SH-SY5Y (cell line): ENCODE results near the gene IFNAR1.

ENCODE experiments used
- GATA2 ChIP-seq: IDR thresholded peaks from 2 replicates; pipeline ENCODE4 v1.6.1; 2011; ENCODE audit warnings: mild to moderate bottlenecking, low read depth, low read length
- GATA3 ChIP-seq: IDR thresholded peaks from 2 replicates; pipeline ENCODE4 v1.6.1; 2011; ENCODE audit warnings: low read depth, mild to moderate bottlenecking, low read length, moderate library complexity

DNA sequence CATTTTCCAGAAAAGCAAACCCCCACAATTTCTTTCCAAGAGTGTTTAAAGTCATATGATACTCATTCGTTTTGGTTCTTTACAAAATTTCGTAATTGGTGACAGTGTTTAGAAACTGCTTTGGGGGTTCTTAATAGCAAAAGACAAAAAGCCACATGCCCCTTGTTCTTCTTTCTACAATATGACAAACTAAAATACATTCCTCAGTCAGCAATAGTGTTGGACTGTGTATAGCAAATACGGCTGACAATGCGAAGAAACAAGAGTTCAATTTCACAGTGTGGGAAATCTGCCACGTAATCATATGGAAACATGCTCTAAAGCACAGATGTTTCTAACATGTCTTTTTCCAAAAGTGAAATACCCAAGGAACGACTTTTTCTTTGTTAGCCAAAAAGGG lies 7.6 kb upstream of the IFNAR1 start:
- TF ChIP-seq GATA2 (no peak), GATA3 (no peak)
